ENCODE results near the gene KRTAP10-9. TPM values are rescaled to one million over a fixed set of nuclear protein-coding genes. Genes with fewer than 3 reads are reported as not detected.

The KRTAP10-9 gene
- polyA plus RNA-seq, 1 of the 3 experiments (the other 2 are of a cell fraction) = not detected

GRCh38 chr21:44594406-44594916, 32.4 kb upstream of the KRTAP10-9 start:
- ChIA-PET POLR2A (no interaction called here), CTCF (no interaction called here)
- Histone ChIP-seq H3K9ac (no peak overlapping the region), H3K27ac (ENCODE audit: low read depth in 2 of 2, low read length in 1 of 2) (no peak overlapping the region), H3K4me1 (ENCODE audit: control insufficient read depth in 1 of 2, insufficient read depth in 2 of 2, low read depth in 1 of 2, low read length in 1 of 2) (peaks cover 0 to 2% of the 10 kb centered on the region in 2 experiments; a peak in 1 of 4 replicates), H4K20me1 (ENCODE audit: insufficient read depth) (no peaks in the 10 kb centered on the region), H3K9me3 (no peaks in the 10 kb centered on the region), H2AFZ (ENCODE audit: low read depth) (no peak overlapping the region), H3K9me2 (no peaks in the 10 kb centered on the region), H3F3A (replicated peaks; ENCODE audit: insufficient read depth) (no peaks in the 10 kb centered on the region), H3K36me3 (replicated peaks in 1 of 2; ENCODE audit: control insufficient read depth in 1 of 2, insufficient read depth in 2 of 2, low read length in 1 of 2) (no peaks in the 10 kb centered on the region), H3K4me2 (no peak overlapping the region), H3K79me2 (ENCODE audit: insufficient read depth) (no peaks in the 10 kb centered on the region), H3K27me3 (ENCODE audit: insufficient read depth) (peaks cover 8% of the 10 kb centered on the region; the same call in 1 of the 2 replicates), H3K4me3 (ENCODE audit: low read depth in 2 of 2, low read length in 1 of 2) (no peak overlapping the region)
- TF ChIP-seq ZBTB33 (IDR thresholded peaks at IDR 0.05; ENCODE audit: borderline replicate concordance, low read depth) = no peak
- no peak for TF ChIP-seq PBX3 (IDR thresholded peaks at IDR 0.05)
- no peak for TF ChIP-seq MXI1 (IDR thresholded peaks at IDR 0.05; ENCODE audit: low read depth, low read length)
- TF ChIP-seq, protein P1, sequence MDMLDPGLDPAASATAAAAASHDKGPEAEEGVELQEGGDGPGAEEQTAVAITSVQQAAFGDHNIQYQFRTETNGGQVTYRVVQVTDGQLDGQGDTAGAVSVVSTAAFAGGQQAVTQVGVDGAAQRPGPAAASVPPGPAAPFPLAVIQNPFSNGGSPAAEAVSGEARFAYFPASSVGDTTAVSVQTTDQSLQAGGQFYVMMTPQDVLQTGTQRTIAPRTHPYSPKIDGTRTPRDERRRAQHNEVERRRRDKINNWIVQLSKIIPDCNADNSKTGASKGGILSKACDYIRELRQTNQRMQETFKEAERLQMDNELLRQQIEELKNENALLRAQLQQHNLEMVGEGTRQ (IDR thresholded peaks at IDR 0.05; ENCODE audit: borderline replicate concordance, low read depth, low read length) = no peak
- no peak for TF ChIP-seq ELF1 (IDR thresholded peaks at IDR 0.05)
- TF ChIP-seq NFIC (IDR thresholded peaks at IDR 0.05; ENCODE audit: borderline replicate concordance) = no peak
- no peak for TF ChIP-seq EZH2phosphoT487 (IDR thresholded peaks at IDR 0.05; ENCODE audit: borderline replicate concordance, low read depth)
- no peak for TF ChIP-seq MEF2A (IDR thresholded peaks at IDR 0.05; ENCODE audit: borderline replicate concordance, low read depth)
- no peak for TF ChIP-seq SMC3 (IDR thresholded peaks at IDR 0.05; ENCODE audit: low read depth, low read length)
- no peak for TF ChIP-seq TCF12 (IDR thresholded peaks at IDR 0.05)
- TF ChIP-seq SIN3A (IDR thresholded peaks at IDR 0.05; ENCODE audit: borderline replicate concordance, low read depth, low read length) = no peak
- no peak for TF ChIP-seq FOXJ3 (CRISPR knock-in tag; IDR thresholded peaks at IDR 0.05)
- TF ChIP-seq, protein P2, sequence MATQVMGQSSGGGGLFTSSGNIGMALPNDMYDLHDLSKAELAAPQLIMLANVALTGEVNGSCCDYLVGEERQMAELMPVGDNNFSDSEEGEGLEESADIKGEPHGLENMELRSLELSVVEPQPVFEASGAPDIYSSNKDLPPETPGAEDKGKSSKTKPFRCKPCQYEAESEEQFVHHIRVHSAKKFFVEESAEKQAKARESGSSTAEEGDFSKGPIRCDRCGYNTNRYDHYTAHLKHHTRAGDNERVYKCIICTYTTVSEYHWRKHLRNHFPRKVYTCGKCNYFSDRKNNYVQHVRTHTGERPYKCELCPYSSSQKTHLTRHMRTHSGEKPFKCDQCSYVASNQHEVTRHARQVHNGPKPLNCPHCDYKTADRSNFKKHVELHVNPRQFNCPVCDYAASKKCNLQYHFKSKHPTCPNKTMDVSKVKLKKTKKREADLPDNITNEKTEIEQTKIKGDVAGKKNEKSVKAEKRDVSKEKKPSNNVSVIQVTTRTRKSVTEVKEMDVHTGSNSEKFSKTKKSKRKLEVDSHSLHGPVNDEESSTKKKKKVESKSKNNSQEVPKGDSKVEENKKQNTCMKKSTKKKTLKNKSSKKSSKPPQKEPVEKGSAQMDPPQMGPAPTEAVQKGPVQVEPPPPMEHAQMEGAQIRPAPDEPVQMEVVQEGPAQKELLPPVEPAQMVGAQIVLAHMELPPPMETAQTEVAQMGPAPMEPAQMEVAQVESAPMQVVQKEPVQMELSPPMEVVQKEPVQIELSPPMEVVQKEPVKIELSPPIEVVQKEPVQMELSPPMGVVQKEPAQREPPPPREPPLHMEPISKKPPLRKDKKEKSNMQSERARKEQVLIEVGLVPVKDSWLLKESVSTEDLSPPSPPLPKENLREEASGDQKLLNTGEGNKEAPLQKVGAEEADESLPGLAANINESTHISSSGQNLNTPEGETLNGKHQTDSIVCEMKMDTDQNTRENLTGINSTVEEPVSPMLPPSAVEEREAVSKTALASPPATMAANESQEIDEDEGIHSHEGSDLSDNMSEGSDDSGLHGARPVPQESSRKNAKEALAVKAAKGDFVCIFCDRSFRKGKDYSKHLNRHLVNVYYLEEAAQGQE (IDR thresholded peaks at IDR 0.05; ENCODE audit: low read depth, low read length) = no peak
- TF ChIP-seq YY1 (IDR thresholded peaks at IDR 0.05; ENCODE audit: low read depth) = no peak
- no peak for TF ChIP-seq GATA2 (CRISPR knock-in tag; IDR thresholded peaks at IDR 0.05)
- no peak for TF ChIP-seq NRF1 (IDR thresholded peaks at IDR 0.05; ENCODE audit: low read depth, low read length)
- 51% methylated on average over 11 of the region's 12 CpGs for WGBS (ENCODE audit: low lambda C conversion rate)
- DNase-seq = no peak
